Hepatocyte (in vitro differentiated cells): ENCODE data around the gene LYPD4. TPM values are rescaled to one million over a fixed set of nuclear protein-coding genes. Genes with fewer than 3 reads are reported as not detected.

Source experiments
- DNase-seq: peaks from one replicate; pipeline ENCODE4 v3.0.0-alpha.2; 2016; ENCODE audit warnings: low spot score
- H2AFZ ChIP-seq: fragments of 200-600 bp; sonication (generic); 2 replicates; pipeline ENCODE4 v1.6.0; 2016; ENCODE audit warnings: antibody characterized with exemption, mild to moderate bottlenecking
- H3K27ac ChIP-seq: fragments of 200-600 bp; sonication (generic); 2 replicates; pipeline ENCODE4 v1.5.1; 2016; ENCODE audit warnings: mild to moderate bottlenecking
- H3K27me3 ChIP-seq: fragments of 200-600 bp; sonication (generic); 2 replicates; pipeline ENCODE4 v1.6.1; 2016
- H3K36me3 ChIP-seq: fragments of 200-600 bp; sonication (generic); replicated peaks from 2 replicates; pipeline ENCODE4 v1.5.1; 2016; ENCODE audit warnings: low read depth; ENCODE audit not compliant: insufficient read depth
- H3K4me1 ChIP-seq: fragments of 200-600 bp; sonication (generic); 2 replicates; pipeline ENCODE4 v1.5.1; 2016; ENCODE audit warnings: mild to moderate bottlenecking, moderate library complexity; ENCODE audit not compliant: insufficient read depth
- H3K4me2 ChIP-seq: fragments of 200-600 bp; sonication (generic); 2 replicates; pipeline ENCODE4 v1.6.0; 2016
- H3K4me3 ChIP-seq: fragments of 200-600 bp; sonication (generic); 2 replicates; pipeline ENCODE4 v1.5.1; 2016; ENCODE audit warnings: mild to moderate bottlenecking
- H3K79me2 ChIP-seq: fragments of 200-600 bp; sonication (generic); 2 replicates; pipeline ENCODE4 v1.6.0; 2017; ENCODE audit warnings: mild to moderate bottlenecking
- H3K9me2 ChIP-seq: fragments of 200-600 bp; sonication (generic); replicated peaks from 2 replicates; pipeline ENCODE4 v1.6.0; 2017; ENCODE audit warnings: mild to moderate bottlenecking; ENCODE audit not compliant: insufficient read depth
- H3K9me3 ChIP-seq: fragments of 200-600 bp; sonication (generic); 2 replicates; pipeline ENCODE4 v1.5.1; 2016; ENCODE audit warnings: low read depth, mild to moderate bottlenecking
- H4K20me1 ChIP-seq: fragments of 200-600 bp; sonication (generic); 2 replicates; pipeline ENCODE4 v1.6.0; 2016; ENCODE audit warnings: mild to moderate bottlenecking; ENCODE audit not compliant: insufficient read depth, poor library complexity, severe bottlenecking
- CTCF ChIP-seq: fragments of 200-600 bp; sonication (generic); IDR thresholded peaks from 2 replicates; pipeline ENCODE4 v1.5.1; 2016; ENCODE audit warnings: antibody characterized with exemption, mild to moderate bottlenecking; ENCODE audit not compliant: poor library complexity
- EZH2 ChIP-seq: fragments of 200-600 bp; sonication (generic); IDR thresholded peaks from 2 replicates; pipeline ENCODE4 v1.6.1; 2016; ENCODE audit warnings: antibody characterized with exemption, mild to moderate bottlenecking, borderline replicate concordance
- EZH2phosphoT487 ChIP-seq: fragments of 200-600 bp; sonication (generic); IDR thresholded peaks from one replicate; pipeline ENCODE4 v1.6.1; 2018; ENCODE audit warnings: antibody characterized with exemption, mild to moderate bottlenecking, low read depth, moderate library complexity; ENCODE audit not compliant: unreplicated experiment, severe bottlenecking
- WGBS: methylation state at CpG from one replicate; pipeline ENCODE4 v1.1.6; 2016; ENCODE audit warnings: low lambda C conversion rate; ENCODE audit errors: missing lambda C conversion rate; 5-methylcytosine and 5-hydroxymethylcytosine counted together
- polyA plus RNA-seq: library from polyadenylated mRNA; unstranded; fragments of >200 nt; fragmentation: Nextera tagmentation; extraction: Ambion mirVana; gene quantifications from 2 replicates; pipeline ENCODE4 v1.2.1, GENCODE V29; 2016
- total RNA-seq: library from RNA; depleted of rRNA; stranded (reverse); fragments of >200 nt; gene quantifications from 2 replicates; pipeline ENCODE4 v1.2.3, GENCODE V29; 2014

The LYPD4 gene
- total and polyA plus RNA-seq, 2 experiments from 2014 or later: not detected

GRCh38 chr19:41883463-41883820 lies 39.0 kb upstream of the LYPD4 start:
- H3K4me2 ChIP-seq: peak overlapping the region; percentile 95
- H3K4me3 ChIP-seq: peak overlapping the region; percentile 47
- TF ChIP-seq CTCF: no peak
- no peak for TF ChIP-seq EZH2phosphoT487
- no peak for TF ChIP-seq EZH2
- no peaks in the 10 kb centered on the region for H3K36me3 ChIP-seq
- peak overlapping the region; percentile 73 for H2AFZ ChIP-seq
- no peaks in the 10 kb centered on the region for H3K9me3 ChIP-seq
- peaks cover 27% of the 10 kb centered on the region for H3K79me2 ChIP-seq
- no peak for DNase-seq
- no peaks in the 10 kb centered on the region for H3K27me3 ChIP-seq
- H3K27ac ChIP-seq: peak overlapping the region; percentile 40
- H4K20me1 ChIP-seq: no peaks in the 10 kb centered on the region
- H3K4me1 ChIP-seq: peaks cover 13% of the 10 kb centered on the region
- whole genome bisulfite sequencing: 4% methylated on average over 23 of the region's 23 CpGs
- no peaks in the 10 kb centered on the region for H3K9me2 ChIP-seq

- Histone ChIP-seq H3K9me3 (no peaks in the 10 kb centered on the region), H3K4me2 (peak within 1 kb of the TSS; percentile 95), H3K4me1 (peaks cover 13% of the 10 kb centered on the region), H4K20me1 (no peaks in the 10 kb centered on the region), H3K27ac (peak within 1 kb of the TSS; percentile 40), H2AFZ (peak within 1 kb of the TSS; percentile 73), H3K79me2 (peaks cover 27% of the 10 kb centered on the region), H3K36me3 (no peaks in the 10 kb centered on the region), H3K27me3 (no peaks in the 10 kb centered on the region), H3K9me2 (no peaks in the 10 kb centered on the region), H3K4me3 (peak within 1 kb of the TSS; percentile 47)
- no peak for TF ChIP-seq EZH2phosphoT487
- no peak for TF ChIP-seq CTCF
- TF ChIP-seq EZH2: no peak
- peak; percentile 60 for DNase-seq
- WGBS: 13% methylated on average over 18 of the region's 80 CpGs
Observed at GRCh38 chr19:41882568-41883462, 38.3 kb upstream of the LYPD4 start, which contains the start of gene ARHGEF1. ARHGEF1 (plus strand) TSS chr19:41883184; CDS start chr19:41888083, 4,899 bp downstream.

GRCh38 chr19:41880329-41880708 lies 35.8 kb upstream of the LYPD4 start:
- peaks cover 6% of the 10 kb centered on the region for H3K4me1 ChIP-seq
- H3K79me2 ChIP-seq: peaks cover 10% of the 10 kb centered on the region
- no peak overlapping the region for H2AFZ ChIP-seq
- H3K9me2 ChIP-seq: no peaks in the 10 kb centered on the region
- H3K27me3 ChIP-seq: no peaks in the 10 kb centered on the region
- H3K4me2 ChIP-seq: no peak overlapping the region
- no peak for DNase-seq
- H3K36me3 ChIP-seq: no peaks in the 10 kb centered on the region
- no peak overlapping the region for H3K27ac ChIP-seq
- WGBS: 94% methylated on average over 4 of the region's 5 CpGs
- TF ChIP-seq EZH2phosphoT487 (no peak), EZH2 (no peak), CTCF (no peak)
- no peak overlapping the region for H3K4me3 ChIP-seq
- no peaks in the 10 kb centered on the region for H4K20me1 ChIP-seq
- H3K9me3 ChIP-seq: no peaks in the 10 kb centered on the region
